Right ventricle myocardium superior (tissue), 1 donor: ENCODE results near the gene MVP. TPM values are rescaled to one million over a fixed set of nuclear protein-coding genes. Genes with fewer than 3 reads are reported as not detected.
"Not testable (repeated sequence)": the region's sequence is repeated elsewhere in the genome, so short reads cannot be mapped to it uniquely, and the experiment has no call there.

Experiments
- ATAC-seq: fragments of 200-7000 bp; cut with Tn5 transposase; one replicate; pipeline ENCODE4 v1.9.1; 2020; ENCODE audit warnings: mild to moderate bottlenecking; ENCODE audit not compliant: poor library complexity
- DNase-seq: peaks from one replicate; pipeline ENCODE4 v3.0.0-alpha.2; 2020
- intact Hi-C: fragments of 100-400 bp; cut with DNase I; formaldehyde crosslinking; loops from one replicate; pipeline ENCODE4 v1.11.2; 2022
- long read RNA-seq: library from polyadenylated mRNA; unstranded; transcript quantifications from one replicate; pipeline ENCODE4 v2.0.0, GENCODE V29; 2021
- total RNA-seq: library from RNA; stranded (reverse); fragmentation: NEBNext Ultra II Directional; extraction: Animal tissue kit (Norgen Biotek cat#: 25700); gene quantifications from one replicate; pipeline ENCODE4 v1.2.1, GENCODE V29; 2021
- donor health status: DM: no; HTN: yes; CAD: no; lungs with severe emphysema.

Gene MVP
- total RNA-seq, result 45.5 TPM
- long read RNA-seq, transcript MVP-202 (15 exons, 2,925 nt), result minor isoform, 31 of 153 reads
- long read RNA-seq, transcript MVP-201 (15 exons, 2,870 nt), result major isoform, 73 of 153 reads
- long read RNA-seq, partial matches to known transcripts, result 36 of 153 reads
- long read RNA-seq, other reads (novel, unspliced or antisense), result 13 of 153 reads

DNA sequence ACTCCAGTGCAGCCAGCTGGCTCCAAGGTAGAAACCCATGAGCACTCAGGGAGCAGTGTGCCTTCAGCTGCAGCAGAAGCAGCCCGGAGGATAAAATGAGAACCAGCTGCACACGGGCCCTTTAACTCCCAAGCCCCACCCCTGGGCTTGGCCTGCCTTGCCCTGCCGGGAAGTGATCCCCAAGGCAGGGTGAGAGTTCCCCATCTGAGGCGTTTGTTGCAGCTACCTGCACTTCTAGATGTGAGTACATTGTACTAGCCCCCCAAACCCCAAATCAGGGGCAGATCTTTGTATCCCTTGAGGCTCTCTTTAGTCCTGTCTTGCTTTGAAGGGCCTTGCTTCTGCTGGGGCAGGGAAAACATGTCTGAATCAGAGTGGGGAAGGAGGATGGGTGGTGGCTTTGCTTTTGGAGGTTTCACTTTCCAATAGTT is at the start of gene MVP:
TSS of gene MVP (plus strand) at position 192 of the 431 bp plus-strand sequence. CDS start 10,088 bp downstream, outside the sequence.
- DNase-seq (peak; percentile 82), ATAC-seq (peak; percentile 41)
- intact Hi-C loops, result no loop called here

DNA sequence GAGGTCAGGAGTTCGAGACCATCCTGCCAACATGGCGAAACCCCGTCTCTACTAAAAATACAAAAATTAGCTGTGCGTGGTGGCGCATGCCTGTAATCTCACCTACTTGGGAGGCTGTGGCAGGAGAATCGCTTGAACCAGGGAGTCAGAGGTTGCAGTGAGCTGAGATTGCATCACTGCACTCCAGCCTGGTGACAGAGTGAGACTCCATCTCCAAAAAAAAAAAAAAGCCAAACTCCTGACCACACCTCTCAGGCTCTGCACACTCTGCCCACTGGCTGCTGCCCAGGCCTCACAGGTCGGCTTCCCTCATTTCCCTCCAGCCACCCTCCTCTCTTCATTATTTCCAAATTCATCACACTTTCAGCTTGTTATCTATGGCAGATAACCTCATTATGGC is 47.9 kb upstream of the MVP start:
- intact Hi-C loops, DNase-seq: not testable (repeated sequence)

DNA sequence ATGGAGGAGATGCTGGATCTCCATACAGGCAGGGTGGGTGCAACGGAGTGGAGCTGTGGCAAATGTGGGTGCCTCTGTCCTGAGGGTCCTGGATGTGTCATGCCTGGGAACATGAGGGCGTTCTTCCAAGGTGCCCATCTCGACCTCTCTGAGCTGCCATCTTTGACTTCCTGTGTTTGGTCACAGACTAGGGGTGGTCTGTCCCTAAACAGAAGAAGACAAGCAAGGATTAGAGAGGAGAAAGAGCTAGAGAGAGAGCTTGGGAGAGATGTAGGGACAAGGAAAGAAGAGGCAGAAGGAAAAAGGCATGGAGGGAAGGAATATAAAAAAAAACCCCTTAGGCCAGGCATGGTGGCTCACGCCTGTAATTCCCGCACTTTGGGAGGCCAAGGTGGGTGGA is 45.5 kb upstream of the MVP start:
- DNase-seq (no peak), ATAC-seq (no peak)
- intact Hi-C loops, result no loop called here

More for the DNA sequence above, 47.9 kb upstream of the MVP start:
- ATAC-seq, result not testable (repeated sequence)

DNA sequence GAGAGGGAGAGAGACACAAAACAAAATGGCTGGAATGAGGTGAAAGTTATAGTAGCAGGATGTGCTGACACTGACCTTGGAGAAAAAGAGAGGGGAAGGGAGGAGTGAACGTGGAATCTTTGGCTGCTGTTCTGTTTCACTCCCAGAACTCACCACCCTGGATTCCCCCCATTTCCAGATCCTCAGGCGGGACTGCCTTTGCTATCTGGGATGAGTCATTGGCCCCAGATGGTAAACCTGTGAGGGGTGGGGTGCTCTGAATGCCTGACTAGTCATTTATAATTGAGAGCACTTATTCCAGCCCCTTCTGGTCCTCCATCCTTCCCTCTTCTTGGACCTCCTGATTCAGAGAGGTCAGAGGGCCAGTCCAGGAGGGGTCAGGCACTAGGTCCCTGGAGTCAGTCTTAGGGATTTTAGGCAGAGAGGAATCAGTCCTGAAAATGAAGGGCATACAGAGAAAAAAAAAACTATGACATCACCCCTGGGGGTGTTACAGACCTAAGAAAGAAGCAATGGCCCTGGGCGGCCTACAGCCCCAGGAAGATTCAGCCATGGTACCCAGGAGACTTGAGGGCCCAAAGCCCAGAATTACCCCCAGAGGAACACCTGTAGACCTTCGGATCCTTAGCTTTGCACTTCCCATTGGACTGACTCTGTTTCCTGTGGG is 44.4 kb upstream of the MVP start:
- ATAC-seq, result no peak
- no peak for DNase-seq
- intact Hi-C loops, result no loop called here

DNA sequence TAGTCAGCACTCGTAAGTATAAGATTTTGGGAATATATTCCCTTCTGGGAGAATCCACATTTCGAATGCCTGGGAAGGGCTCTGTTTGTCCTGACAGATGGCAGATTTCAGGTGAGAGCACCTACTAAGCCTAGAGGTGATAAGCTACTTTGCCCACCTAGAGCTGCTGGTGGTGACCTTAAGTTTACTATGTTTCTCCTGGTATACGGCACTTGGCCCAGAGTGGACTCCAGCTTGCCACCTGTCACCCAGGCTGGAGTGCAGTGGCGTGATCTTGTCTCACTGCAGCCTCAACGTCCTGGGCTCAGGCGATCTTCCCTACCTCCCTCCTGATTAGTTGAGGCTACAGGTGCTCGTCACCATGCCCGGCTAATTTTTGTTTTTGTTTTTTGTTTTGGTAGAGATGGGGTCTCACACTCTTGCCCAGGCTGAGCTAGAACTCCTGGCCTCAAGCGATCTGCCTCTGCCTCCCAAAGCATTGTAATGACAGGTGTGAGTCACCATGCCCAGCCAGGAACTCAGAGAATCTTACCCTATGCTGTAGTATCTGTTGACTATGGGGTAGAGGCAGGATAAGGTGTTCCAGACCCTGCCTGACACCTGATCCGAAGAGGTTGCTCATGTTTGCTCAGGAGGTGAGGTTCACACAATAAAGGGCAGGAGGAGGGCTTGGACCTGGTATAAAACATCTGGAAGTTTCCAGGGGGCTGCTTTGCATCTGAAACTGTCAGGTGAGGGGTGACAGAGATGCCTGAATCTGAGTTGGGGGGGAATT is 42.5 kb upstream of the MVP start, which contains the start of gene ZG16:
TSS of gene ZG16 (plus strand) at position 681 of the 775 bp plus-strand sequence. CDS start 1,011 bp downstream, outside the sequence.
- intact Hi-C loops, result no loop called here
- ATAC-seq (no peak), DNase-seq (no peak)

DNA sequence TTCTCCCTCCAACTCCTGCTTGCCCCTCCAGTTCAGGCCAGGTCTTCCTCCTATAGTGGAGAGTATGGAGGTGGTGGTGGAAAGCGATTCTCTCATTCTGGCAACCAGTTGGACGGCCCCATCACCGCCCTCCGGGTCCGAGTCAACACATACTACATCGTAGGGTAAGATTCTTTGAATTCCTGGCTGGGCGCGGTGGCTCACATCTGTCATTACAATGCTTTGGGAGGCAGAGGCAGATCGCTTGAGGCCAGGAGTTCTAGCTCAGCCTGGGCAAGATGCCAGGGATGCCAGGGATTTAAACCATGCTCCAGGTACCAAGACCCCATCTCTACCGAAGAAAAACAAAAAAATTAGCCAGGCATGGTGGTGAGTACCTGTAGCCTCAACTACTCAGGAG is 40.8 kb upstream of the MVP start:
- ATAC-seq, result no peak
- no peak for DNase-seq
- intact Hi-C loops, result no loop called here

DNA sequence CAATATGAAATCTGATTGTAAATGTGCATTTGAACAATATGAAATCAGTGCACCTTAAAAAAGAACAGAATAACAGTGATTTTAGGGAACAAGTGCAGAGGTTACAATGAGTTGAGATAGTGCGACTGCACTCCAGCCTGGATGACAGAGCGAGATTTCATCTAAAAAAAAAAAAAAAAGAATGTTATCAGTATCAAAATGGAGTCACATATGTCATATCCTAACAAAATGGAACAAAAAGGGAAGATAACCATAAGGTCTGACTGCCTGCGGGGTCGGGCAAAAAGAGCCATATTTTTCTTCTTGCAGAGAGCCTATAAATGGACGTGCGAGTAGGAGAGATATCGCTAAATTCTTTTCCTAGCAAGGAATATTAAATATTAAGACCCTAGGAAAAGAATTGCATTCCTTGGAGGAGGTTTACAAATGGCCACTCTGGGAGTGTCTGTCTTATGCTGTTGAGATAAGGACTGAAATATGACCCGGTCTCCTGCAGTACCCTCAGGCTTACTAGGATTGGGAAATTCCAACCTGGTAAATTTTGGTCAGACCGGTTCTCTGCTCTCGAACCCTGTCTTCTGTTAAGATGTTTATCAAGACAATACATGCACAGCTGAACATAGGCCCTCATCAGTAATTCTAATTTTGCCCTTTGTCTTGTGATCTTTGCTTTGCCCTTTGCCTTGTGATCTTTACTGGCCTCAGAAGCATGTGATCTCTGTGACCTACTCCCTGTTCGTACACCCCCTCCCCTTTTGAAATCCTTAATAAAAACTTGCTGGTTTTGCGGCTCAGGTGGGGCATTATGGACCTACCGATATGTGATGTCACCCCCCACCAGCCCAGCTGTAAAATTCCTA is 36.9 kb upstream of the MVP start:
- intact Hi-C loops, ATAC-seq: not testable (repeated sequence)

DNA sequence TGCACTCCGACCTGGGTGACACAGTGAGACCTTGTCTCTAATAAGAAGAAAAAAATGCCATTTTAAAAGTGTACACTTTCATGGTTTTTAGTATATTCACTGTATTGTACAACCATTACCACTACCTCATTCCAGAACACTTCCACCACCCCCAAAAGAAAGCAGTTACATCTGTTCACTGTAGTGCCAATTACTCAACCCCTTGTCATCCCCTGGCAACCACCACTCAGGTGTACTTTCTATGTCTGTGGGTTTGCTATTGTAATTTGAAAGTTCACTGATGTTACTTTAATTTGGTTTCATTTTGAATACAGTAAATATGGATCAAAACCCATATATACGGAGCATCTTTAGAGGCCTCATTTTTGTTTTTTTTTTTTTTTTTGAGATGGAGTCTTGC is 36.1 kb upstream of the MVP start:
- intact Hi-C loops, result loop anchor here (2.0 kb wide), 1 partner anchor 51 kb away; no protein-coding TSS in a partner anchor
- no peak for ATAC-seq
- DNase-seq, result no peak

More for the DNA sequence above, 36.9 kb upstream of the MVP start:
- not testable (repeated sequence) for DNase-seq

DNA sequence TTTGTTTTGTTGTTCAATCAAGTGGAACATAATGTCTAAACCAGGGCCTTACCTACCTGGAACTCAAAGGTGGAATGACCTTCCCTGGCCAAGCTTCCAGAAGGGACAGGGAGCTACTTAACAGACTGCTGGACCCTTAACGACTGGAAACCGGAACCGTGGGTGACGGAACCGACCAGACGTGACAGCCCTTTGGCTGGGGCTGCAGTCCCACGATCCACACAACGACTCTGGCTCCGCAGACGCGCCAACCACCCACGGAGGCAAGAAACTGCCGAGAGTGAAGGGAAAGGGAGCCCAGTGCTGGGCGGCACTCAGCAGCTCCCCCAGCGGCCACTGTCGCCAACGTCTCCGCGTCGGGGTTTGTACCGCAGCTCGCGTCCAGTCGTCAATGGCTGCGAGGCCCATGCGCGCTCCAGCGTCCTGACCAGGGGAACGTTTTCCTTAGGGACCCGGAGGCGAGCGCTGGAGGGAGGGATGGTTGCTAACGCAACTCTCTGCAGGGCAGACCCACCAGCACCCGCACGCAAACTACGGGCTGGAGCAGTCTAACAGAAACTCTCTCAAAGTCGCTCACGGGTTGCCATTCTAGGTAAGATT is 35.3 kb upstream of the MVP start:
- peak; percentile 95 for ATAC-seq
- DNase-seq, result peak; percentile 87
- intact Hi-C loops, result loop anchor here (2.0 kb wide), 1 partner anchor 50 kb away; no protein-coding TSS in a partner anchor

DNA sequence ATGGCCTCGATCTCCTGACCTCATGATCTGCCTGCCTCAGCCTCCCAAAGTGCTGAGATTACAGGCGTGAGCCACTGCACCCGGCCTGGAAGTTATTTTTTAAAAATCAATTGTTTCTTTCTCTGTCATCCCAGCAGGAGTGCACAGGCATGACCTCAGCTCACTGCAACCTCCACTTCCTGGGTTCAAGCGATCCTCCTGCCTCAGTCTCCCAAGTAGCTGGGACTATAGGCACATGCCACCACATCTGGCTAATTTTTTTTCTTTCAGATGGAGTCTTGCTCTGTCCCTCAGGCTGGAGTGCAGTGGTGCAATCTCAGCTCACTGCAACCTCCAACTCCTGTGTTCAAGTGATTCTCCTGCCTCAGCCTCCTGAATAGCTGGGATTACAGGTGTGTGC is 33.1 kb upstream of the MVP start:
- ATAC-seq, intact Hi-C loops, DNase-seq: not testable (repeated sequence)

DNA sequence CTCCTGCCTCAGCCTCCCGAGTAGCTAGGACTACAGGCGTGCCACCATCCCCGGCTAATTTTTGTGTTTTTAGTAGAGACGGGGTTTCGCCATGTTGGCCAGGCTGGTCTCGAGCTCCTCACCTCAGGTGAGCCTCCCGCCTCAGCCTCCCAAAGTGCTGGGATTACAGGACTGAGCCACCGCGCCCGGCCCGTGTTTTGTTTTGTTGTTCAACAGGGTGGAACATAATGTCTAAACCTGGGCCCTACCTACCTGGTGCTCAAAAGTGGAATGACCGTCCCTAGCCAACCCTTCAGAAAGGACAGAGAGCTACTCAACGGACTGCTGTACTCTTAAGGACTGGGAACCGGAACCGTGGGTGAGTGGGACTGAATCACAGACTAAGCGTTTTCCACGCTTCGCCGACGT is 30.5 kb upstream of the MVP start:
- intact Hi-C loops, result no loop called here
- DNase-seq (no peak), ATAC-seq (no peak)

DNA sequence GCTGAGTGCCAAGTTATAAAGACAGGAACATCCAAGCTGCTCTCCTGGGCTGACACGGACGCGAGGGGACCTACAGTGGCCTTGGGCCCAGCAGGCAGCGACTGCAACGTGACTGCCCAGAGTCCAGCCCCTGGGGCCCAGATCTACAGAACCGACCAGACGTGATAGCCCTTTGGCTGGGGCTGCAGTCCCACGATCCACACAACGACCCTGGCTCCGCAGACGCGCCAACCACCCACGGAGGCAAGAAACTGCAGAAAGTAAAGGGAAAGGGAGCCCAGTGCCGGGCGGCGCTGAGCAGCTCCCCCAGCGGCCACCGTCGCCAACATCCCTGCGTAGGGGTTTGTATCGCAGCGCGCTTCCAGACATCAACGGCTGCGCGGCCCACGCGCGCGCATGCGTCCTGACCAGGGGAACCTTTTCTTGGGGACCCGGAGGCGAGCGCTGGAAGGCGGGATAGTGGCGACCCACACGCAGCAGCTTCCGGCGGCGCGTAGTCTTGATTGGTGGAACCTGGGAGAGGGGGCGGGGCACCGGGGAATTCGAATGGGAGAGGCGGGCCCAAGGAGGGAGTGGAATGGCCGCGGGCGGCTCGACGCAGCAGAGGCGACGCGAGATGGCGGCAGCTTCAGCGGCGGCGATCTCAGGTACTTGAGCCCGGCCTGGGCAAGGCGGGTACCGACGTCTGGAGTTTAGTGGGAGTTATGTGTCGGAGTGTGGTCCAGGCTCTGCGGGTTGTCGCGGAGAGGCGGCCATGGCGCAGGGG is 29.9 kb upstream of the MVP start, which contains the start of gene KIF22:
TSS of gene KIF22 (plus strand) at position 569 of the 766 bp plus-strand sequence. CDS start at position 578, 9 bp downstream.
- peak; percentile 100 for DNase-seq
- intact Hi-C loops, result no loop called here
- peak; percentile 100 for ATAC-seq

DNA sequence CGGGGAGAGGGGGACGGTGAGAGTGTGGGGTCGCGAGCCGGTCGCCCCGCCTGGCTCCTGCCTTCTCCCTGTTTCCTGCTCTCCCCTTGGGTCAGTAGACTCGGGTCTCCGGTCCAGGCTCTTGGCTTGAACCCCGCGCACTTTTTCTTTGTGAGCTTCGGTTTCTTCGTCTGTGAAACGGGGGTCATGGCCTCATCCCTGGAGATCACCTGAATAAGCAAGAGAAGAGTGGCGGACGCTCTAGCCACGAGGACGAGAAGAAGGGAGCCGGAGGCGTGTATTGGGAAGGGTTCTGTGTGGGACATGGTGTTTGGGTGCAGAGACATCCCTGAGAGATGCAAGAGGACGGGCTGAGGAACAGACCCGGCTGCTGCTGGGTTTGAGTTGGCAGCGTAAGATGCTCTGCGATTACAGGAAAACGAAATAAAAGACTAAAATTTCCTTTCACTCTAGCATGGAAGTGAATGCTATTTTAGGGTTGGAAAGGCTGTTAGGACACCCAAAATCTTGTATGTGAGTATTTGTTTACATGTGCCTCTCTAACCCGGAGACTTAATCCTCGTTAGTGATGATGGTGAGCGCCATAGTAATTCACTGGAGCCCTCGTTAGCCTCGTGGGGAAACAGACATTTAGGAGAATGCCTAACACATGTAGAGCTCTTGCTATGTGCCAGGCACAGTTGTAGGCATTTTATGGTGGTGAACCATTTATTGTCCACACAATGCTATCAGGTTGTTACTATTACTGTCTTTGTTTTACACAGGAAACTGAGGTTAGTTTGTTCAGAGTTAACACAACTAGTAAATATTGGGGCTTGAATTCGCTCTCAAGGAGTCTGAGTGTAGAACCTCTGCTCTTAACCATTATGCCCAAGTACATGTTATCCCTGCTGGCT is 29.1 kb upstream of the MVP start:
- DNase-seq, result no peak
- intact Hi-C loops, result no loop called here
- ATAC-seq, result no peak

DNA sequence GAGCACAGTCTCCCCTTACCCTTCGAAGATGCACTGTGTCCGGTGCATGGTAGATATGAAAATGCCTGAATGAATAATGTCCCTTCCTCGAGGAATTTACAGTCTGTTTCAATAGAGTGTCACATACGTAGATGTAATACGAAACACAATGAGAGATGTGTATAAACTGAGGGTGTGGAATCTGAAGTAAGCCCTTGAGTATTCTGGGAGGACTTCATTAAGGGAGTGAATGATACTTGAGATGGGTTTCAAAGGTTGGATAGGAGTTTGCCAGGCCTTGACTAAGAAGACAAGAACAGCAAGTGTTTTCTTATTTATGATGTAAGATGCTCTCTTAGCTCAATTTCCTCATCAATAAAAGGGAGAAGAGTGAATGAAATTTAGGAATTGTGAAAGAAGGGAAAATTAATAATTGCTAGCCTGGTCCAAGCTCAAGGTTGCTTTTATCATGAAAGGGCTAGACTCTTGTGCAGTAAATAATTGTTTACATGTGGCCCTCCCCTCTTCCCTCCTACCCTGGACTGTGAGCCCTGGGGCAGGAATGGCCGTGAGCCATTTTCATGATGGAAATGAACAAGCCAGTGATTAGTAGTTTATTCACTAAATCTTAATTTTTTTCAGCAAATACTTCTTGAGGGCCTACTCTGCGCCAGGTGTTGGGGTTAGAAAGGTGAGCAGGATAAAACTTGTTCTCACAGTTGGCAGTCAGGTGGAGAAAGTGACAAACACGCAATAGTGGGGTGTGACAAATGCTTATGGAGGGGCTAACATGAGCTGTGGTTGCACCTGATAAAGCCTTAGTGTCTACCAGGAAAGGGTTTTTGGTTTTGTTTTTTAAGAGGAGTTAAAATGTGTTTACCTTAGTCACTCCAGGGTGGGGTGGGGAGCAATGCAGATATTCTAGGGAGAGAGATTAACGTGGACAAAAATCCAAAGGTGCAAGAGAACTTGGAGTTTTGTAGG is 28.1 kb upstream of the MVP start:
- DNase-seq, result no peak
- intact Hi-C loops, result no loop called here
- no peak for ATAC-seq

DNA sequence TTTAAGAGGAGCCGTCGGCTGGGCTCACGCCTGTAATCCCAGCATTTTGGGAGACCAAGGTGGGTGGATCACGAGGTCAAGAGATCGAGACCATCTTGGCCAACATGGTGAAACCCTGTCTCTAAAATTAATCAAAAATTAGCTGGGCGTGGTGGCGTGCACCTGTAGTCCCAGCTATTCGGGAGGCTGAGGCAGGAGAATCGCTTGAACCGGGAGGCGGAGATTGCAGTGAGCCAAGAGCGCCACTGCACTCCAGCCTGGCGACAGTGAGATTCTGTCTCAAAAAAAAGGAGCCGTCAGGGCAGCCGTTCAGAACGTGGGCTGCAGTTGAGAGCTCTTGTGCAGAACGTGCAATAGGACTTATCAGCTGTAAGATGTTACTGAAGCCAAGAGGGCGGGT is 27.1 kb upstream of the MVP start:
- ATAC-seq, DNase-seq, intact Hi-C loops: not testable (repeated sequence)
